Heart left ventricle (tissue), 16 donors: Measurements from ENCODE around the gene KCTD11. TPM values are rescaled to one million over a fixed set of nuclear protein-coding genes. Genes with fewer than 3 reads are reported as not detected.

ENCODE experiments used
- ATAC-seq, 4 donors: fragments of 200-7000 bp; cut with Tn5 transposase; one replicate each; pipeline ENCODE4 v1.9.1; 2020 to 2022; ENCODE audit warnings: moderate library complexity in 4 of 4, mild to moderate bottlenecking in 3 of 4, moderate number of reproducible peaks in 1 of 4
- DNase-seq, 5 donors: peaks; one replicate each; pipeline ENCODE4 v3.0.0-alpha.2; 2020
- H3K27ac ChIP-seq, 12 donors: fragments of 200-600 bp; sonication (generic) in 4 of 12; one replicate each; pipeline versions ENCODE4 v1.5.0 to v1.8.0; 2016 to 2022; ENCODE audit warnings: mild to moderate bottlenecking in 2 of 12
- H3K27me3 ChIP-seq, 9 donors: fragments of 200-600 bp; sonication (generic) in 2 of 9; one replicate each; pipeline versions ENCODE4 v1.5.1 to v1.8.0; 2016 to 2022; ENCODE audit warnings: mild to moderate bottlenecking in 3 of 9
- H3K36me3 ChIP-seq, 9 donors: fragments of 200-600 bp; sonication (generic) in 2 of 9; one replicate each; pipeline versions ENCODE4 v1.5.0 to v1.8.0; 2018 to 2022; ENCODE audit warnings: mild to moderate bottlenecking in 2 of 9
- H3K4me1 ChIP-seq, 12 donors: fragments of 200-600 bp; sonication (generic) in 4 of 12; one replicate each; pipeline versions ENCODE4 v1.5.0 to v1.8.0; 2016 to 2022; ENCODE audit warnings: mild to moderate bottlenecking in 3 of 12
- H3K4me3 ChIP-seq, 12 donors: fragments of 200-600 bp; sonication (generic) in 4 of 12; one replicate each; pipeline versions ENCODE4 v1.5.0 to v1.8.0; 2017 to 2022; ENCODE audit warnings: mild to moderate bottlenecking in 9 of 12, moderate library complexity in 4 of 12
- H3K9me3 ChIP-seq, 12 donors: fragments of 200-600 bp; sonication (generic) in 4 of 12; one replicate each; pipeline versions ENCODE4 v1.5.0 to v1.8.0; 2016 to 2022; ENCODE audit warnings: mild to moderate bottlenecking in 1 of 12
- CTCF ChIP-seq, 12 donors: fragments of 200-600 bp; sonication (generic) in 4 of 12; IDR thresholded peaks; one replicate each; pipeline versions ENCODE4 v1.5.0 to v1.8.0; 2018 to 2022; ENCODE audit warnings: antibody characterized with exemption in 12 of 12, mild to moderate bottlenecking in 5 of 12
- POLR2A ChIP-seq, 2 donors: fragments of 450-650 bp; IDR thresholded peaks; one replicate each; pipeline ENCODE4 v1.6.1; 2017; ENCODE audit warnings: antibody characterized with exemption in 2 of 2, mild to moderate bottlenecking in 2 of 2, moderate library complexity in 2 of 2
- whole genome bisulfite sequencing, 4 donors: extraction: QIAGEN DNeasy Blood & Tissue Kit in 2 of 4; methylation state at CpG; one replicate each; pipeline versions ENCODE4 v1.1.5 to v1.1.7; 2013 to 2018; 5-methylcytosine and 5-hydroxymethylcytosine counted together
- intact Hi-C, 10 donors: fragments of 100-400 bp; cut with DNase I; formaldehyde crosslinking; loops; one replicate each; pipeline versions ENCODE4 v1.11.1 to v1.14.2; 2022
- polyA plus RNA-seq, 2 donors: library from polyadenylated mRNA; stranded (reverse); fragments of 200-250 nt; gene quantifications; one replicate each; pipeline ENCODE4 v1.2.3, GENCODE V29; 2013
- total RNA-seq, 9 donors: library from RNA; depleted of rRNA in 2 of 9; stranded (reverse); fragments of >200 nt in 2 of 9; fragmentation: NEBNext Ultra II Directional in 3 of 9; extraction: Animal tissue kit (Norgen Biotek cat#: 25700) in 3 of 9; gene quantifications; one replicate each; pipeline versions ENCODE4 v1.1.0 to v1.2.4, GENCODE V29; 2016 to 2023
- donor health status: ischemic (EF 13 %, LVEDD 7.1; RV severe dilation, severe dysfunction).
- donor health status: healthy with polysubstance abuse.
- donor health status: DM: no; HTN: yes; CAD: no.
- donor health status: DM: no; HTN: no; CAD: no.
- donor health status: ischemic (EF 25% LVEDD 6.9; RV normal size, moderate dysfunction).
- donor health status: ischemic (EF 25% LVEDD 5.7; RV mildly dilated, moderate dysfunction).
- donor health status: healthy.
- donor health status: DM: yes; HTN: yes; CAD: no.
- donor health status: ischemic (EF 35%, LVEDD 5.7; RV mildly dilated, moderate dysfunction).
- donor health status: nonischemic (EF 11% LVEDD 7.7; RV severe dilation, severe dysfunction).
- donor health status: DM: yes; HTN: yes; CAD: no.
- donor health status: PGD.
- donor health status: ischemic (EF 29% LVEDD 5.4; RV normal size, mild dysfunction).
- donor health status: nonischemic (EF 23%, LVEDD 6.1; RV moderate dilation, normal function).

The KCTD11 gene
- total and polyA plus RNA-seq, 11 donors, result 3.4 to 9.6 (median 6.4) TPM

- WGBS, 4 donors, result 96 to 99% (median 97%) methylated on average over 6 to 10 of the region's 10 CpGs
- H3K4me1 ChIP-seq, result peaks cover 0 to 29% (median 15%) of the 10 kb centered on the region in 12 donors
- no peak for ATAC-seq
- no peak for DNase-seq
- TF ChIP-seq CTCF (IDR thresholded peaks at IDR 0.05) (no peak), POLR2A (IDR thresholded peaks at IDR 0.05) (no peak)
- H3K36me3 ChIP-seq, result peaks cover 0 to 52% (median 32%) of the 10 kb centered on the region in 9 donors
- H3K27ac ChIP-seq, result no peak overlapping the region
- no peak overlapping the region for H3K4me3 ChIP-seq
- no peaks in the 10 kb centered on the region for H3K9me3 ChIP-seq
- H3K27me3 ChIP-seq, result peaks cover 0 to 9% (median 0%) of the 10 kb centered on the region in 9 donors
- intact Hi-C loops, result no loop called here
Measured at GRCh38 chr17:7388856-7389255, 36.9 kb downstream of the KCTD11 start.

- no peaks in the 10 kb centered on the region for H3K9me3 ChIP-seq
- H3K27ac ChIP-seq, result no peak overlapping the region
- TF ChIP-seq POLR2A (IDR thresholded peaks at IDR 0.05), result no peak
- TF ChIP-seq CTCF (IDR thresholded peaks at IDR 0.05), result no peak
- WGBS, 4 donors, result 86 to 91% (median 89%) methylated on average over 19 of the region's 19 CpGs
- H3K4me3 ChIP-seq, result no peak overlapping the region
- intact Hi-C loops, result loop anchor here in 4 of 10 donors (5.0 kb wide), 1 partner anchor 33 kb away; the partner anchor contains the start of gene TMEM95 (in 4 of the 4)
- peaks cover 0 to 24% (median 14%) of the 10 kb centered on the region in 12 donors for H3K4me1 ChIP-seq
- H3K36me3 ChIP-seq, result peaks cover 0 to 52% (median 32%) of the 10 kb centered on the region in 9 donors
- no peaks in the 10 kb centered on the region for H3K27me3 ChIP-seq
- DNase-seq, result no peak
- no peak for ATAC-seq
Measured at GRCh38 chr17:7389924-7390910, 38.3 kb downstream of the KCTD11 start.

- H3K27ac ChIP-seq, result peak overlapping the region in 2 of 12 donors; percentile 40 to 49
- intact Hi-C loops, result loop anchor here in 4 of 10 donors (5.0 kb wide), 1 partner anchor 34 kb away; the partner anchor contains the start of gene TMEM95 (in 4 of the 4)
Measured at GRCh38 chr17:7391307-7391706, 39.3 kb downstream of the KCTD11 start.

More at GRCh38 chr17:7391307-7391706, 39.3 kb downstream of the KCTD11 start:
- H3K9me3 ChIP-seq, result no peaks in the 10 kb centered on the region
- H3K4me1 ChIP-seq, result peaks cover 0 to 27% (median 17%) of the 10 kb centered on the region in 12 donors
- H3K27me3 ChIP-seq, result no peaks in the 10 kb centered on the region
- ATAC-seq, result no peak
- WGBS, 4 donors, result 60 to 72% (median 65%) methylated on average over 2 of the region's 2 CpGs
- peaks cover 0 to 52% (median 32%) of the 10 kb centered on the region in 9 donors for H3K36me3 ChIP-seq
- TF ChIP-seq CTCF (IDR thresholded peaks at IDR 0.05) (no peak), POLR2A (IDR thresholded peaks at IDR 0.05) (no peak)
- H3K4me3 ChIP-seq, result no peak overlapping the region
- no peak for DNase-seq
